Activated CD4-positive, alpha-beta T cell treated with anti-CD3 and anti-CD28 coated beads for 24 hours (primary cell): Measurements from ENCODE around the gene OSBPL9.
"Not testable (repeated sequence)": the region's sequence is repeated elsewhere in the genome, so short reads cannot be mapped to it uniquely, and the experiment has no call there.

Experiments used
- DNase-seq, 2 donors: peaks; one replicate each; pipeline ENCODE4 v3.0.0-alpha.2; 2020; ENCODE audit warnings: low read depth in 2 of 2

Gene OSBPL9

GRCh38 chr1:51784997-51785421 is 168.1 kb downstream of the OSBPL9 start:
- DNase-seq = no peak

GRCh38 chr1:51788938-51789337 is 172.0 kb downstream of the OSBPL9 start:
- DNase-seq = no peak

GRCh38 chr1:51789342-51789741 is 172.4 kb downstream of the OSBPL9 start:
- DNase-seq = no peak

GRCh38 chr1:51790385-51790784 is 173.5 kb downstream of the OSBPL9 start:
- no peak for DNase-seq

- no peak for DNase-seq
These were observed 175.0 kb downstream of the OSBPL9 start for GRCh38 chr1:51791888-51792287.

- no peak for DNase-seq
These were observed 176.0 kb downstream of the OSBPL9 start for GRCh38 chr1:51792864-51793263.

- DNase-seq = no peak
These were observed 177.4 kb downstream of the OSBPL9 start for GRCh38 chr1:51794260-51794659.

- no peak for DNase-seq
These were observed 178.0 kb downstream of the OSBPL9 start for GRCh38 chr1:51794868-51795267.

GRCh38 chr1:51799372-51799771 is 182.5 kb downstream of the OSBPL9 start:
- no peak for DNase-seq

- DNase-seq = no peak
These were observed 197.6 kb downstream of the OSBPL9 start for GRCh38 chr1:51814513-51814912.

GRCh38 chr1:51818487-51818886 is 201.6 kb downstream of the OSBPL9 start:
- DNase-seq = no peak

- not testable (repeated sequence) for DNase-seq
These were observed 202.1 kb downstream of the OSBPL9 start for GRCh38 chr1:51819021-51819420.

- no peak for DNase-seq
These were observed 202.9 kb downstream of the OSBPL9 start for GRCh38 chr1:51819810-51820209.

- DNase-seq = no peak
These were observed 212.2 kb downstream of the OSBPL9 start for GRCh38 chr1:51829058-51829457.

- no peak for DNase-seq
These were observed 216.8 kb downstream of the OSBPL9 start for GRCh38 chr1:51833700-51834099.

- no peak for DNase-seq
These were observed 220.4 kb downstream of the OSBPL9 start for GRCh38 chr1:51837243-51837642.
